CD4-positive, alpha-beta T cell treated with Interleukin-15 for 4 hours (primary cell): ENCODE data around the gene HCK.
A peak's percentile ranks its signal among the peaks of the same experiment; 100 is the strongest.

Source experiments
- DNase-seq: peaks from one replicate; pipeline ENCODE4 v3.0.0-alpha.2; 2020; ENCODE audit warnings: low spot score

Gene HCK

DNA sequence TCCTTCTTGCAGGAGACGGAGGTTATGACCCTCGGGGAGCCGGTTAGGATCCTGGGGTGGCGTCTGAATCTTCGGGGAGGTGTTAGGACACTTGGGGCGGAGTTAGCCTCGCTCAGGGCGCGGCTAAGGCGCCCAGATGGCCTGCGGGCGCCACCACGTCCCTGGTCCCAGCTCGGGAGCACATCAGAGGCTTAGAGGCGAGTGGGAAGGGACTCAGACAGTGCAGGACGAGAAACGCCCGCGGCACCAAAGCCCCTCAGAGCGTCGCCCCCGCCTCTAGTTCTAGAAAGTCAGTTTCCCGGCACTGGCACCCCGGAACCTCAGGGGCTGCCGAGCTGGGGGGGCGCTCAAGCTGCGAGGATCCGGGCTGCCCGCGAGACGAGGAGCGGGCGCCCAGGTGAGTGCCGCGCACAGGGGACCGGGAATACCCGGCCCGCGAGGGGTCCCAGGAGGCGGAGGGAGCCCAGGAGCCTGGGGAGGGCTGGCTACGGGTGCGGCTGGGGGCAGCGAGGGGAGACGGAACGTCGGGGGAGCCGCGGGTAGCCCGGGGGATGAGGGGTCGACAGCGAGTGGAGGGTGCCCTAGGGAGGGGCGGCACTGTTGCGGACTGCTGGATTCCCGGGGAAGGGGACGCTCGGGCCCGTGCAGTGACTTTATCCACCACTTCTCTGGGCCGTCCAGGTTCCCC is at the start of gene HCK:
TSS of gene HCK (plus strand) at position 153 of the 688 bp plus-strand sequence.
- no peak for DNase-seq

DNA sequence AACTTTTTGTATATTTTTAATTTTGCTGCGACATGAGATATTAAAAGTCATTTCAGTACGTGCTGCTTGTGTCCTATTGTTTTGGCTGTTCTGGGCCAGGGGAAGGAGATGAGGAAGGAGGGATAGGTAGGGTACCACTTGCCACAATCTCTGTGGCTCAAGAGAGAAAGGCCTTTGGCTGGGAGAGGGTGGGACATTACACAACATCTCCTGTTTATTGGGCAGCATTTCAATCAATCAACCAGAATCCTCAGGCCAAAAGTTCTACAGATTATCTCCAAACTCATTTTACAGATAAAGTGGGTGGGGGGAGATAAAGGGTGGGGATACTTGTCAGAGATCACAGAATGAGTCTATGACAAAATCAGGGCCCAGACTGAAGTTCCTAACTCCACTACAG is 48.7 kb upstream of the HCK start:
- no peak for DNase-seq

DNA sequence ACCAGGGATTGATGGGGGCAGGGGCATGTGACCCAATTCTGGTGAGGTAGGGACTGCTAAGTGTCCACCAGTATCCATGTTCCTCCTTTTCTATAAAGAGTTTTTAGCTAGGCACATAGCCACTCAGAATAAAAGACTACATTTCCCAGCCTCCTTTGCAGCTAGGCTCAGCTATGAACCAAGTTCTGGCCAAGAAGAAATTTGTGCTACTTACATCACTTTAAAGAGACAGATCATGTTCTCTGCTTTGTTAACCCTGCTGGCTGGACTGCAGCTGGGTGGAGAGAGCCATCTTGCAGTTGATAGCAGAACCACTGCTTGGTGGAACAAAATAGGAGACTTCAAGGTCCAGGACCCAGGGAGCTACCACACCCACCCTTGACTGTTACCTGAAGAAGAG is 47.1 kb upstream of the HCK start:
- no peak for DNase-seq

DNA sequence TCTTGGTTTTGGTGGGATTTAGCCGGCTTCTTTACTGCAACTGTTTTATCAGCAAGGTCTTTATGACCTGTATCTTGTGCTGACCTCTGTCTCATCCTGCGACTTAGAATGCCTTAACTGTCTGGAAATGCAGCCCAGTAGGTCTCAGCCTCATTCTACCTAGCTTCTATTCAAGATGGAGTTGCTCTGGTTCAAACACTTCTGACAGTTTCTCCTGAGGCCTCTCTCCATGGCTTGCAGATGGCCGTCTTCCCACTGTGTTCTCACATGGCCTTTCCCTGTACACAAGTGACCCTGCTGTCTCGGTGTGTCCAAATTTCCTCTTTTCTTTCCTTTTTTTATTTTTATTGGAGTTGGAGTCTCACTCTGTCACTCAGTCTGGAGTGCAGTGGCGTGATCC is 46.0 kb upstream of the HCK start:
- no peak for DNase-seq

DNA sequence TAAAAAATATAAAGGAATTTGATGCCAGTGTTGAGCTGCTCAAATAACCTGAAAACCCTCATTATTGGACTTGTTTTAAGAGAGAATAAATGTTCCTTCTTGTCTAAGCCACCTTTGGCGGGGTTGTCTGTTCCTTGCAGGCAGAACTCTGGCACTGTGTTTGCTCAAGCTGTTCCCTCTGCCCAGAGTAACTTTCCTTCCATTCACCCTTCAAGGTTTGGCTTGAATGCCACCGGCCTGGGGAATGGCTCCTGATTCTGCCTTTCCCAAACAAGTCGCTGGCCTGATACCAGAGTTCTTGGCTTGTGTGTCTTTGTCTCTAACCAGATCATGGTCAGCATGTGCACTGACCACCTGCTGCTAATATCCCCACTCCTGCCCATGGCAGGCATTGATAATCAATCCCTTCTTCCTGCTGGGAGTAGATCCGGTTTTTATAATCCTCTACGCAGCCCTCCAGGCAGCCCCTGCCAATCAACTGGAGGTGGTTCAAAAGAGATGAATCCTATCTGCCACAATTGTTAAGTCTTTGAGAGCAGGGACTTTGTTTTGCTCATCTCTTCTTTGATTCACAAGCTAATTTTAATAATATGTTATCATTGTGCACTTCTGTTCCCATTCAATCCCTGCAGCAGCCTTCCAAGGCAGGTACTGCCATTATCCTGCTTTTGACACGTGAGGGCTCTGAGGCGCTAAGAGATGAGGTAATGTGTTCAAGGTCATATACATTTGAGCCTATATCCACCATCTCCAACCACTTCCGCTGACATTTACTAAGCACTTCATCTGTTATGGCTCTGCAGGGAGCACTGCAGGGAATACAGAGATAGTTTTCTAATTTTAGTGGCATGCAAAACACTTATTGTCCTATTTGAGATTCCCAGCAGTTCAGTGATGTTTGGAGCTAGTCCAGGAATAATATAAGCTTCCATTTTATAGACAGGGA is 44.9 kb upstream of the HCK start:
- no peak for DNase-seq

DNA sequence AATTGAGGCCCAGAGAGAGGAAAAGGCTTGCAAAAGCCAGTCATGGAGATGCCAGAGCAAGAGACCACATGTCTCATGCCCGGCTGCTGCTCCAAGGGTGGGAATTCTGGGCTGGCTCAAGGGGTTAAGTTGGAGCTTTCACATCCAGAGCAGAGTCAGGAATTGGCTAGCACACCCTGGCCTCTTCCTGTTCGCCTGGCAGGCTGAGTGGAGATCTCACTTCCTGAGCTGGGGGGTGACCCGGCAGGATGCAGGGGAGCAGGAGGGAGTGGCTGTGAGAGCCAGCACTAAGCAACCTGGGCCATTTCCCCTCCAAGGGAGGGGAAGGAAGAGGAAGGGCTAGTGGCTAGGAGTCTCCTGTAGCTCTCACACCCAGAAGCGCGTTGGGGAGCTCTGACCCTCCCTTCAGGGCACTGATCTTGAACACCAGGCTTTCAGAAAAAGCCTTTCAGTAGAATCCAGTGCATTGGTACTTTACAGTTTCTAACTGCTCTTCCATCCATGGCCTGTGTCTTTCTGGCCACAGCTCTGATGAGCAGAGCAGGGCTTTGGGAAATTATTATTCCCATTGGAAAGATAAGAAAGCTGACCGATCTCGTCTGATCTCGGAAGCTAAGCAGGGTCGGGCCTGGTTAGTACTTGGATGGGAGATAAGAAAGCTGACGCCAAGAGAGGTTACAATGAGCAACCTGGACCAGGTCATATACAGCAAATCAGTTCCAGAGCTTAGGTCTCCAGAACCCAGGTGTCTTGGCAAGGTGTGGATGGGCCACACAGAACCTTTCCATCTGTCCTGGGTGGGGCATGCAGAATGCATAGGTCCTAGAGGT is 44.0 kb upstream of the HCK start:
- DNase-seq: no peak

DNA sequence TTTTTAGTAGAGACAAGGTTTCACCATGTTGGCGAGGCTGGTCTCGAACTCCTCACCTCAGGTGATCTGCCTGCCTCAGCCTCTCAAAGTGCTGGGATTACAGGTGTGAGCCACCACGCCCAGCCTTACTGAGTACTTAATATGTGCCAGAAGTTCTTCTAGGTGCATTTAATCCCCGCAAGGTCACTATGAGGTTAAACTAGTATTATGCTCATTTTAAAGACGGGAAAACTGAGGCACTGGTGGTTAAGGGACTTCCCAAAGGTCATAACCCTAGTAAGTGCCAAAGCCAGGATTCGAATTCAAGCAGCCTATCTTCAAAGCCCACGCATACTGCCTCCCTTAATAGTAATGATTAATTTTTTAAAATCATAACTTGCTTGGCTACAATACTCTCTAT is 42.5 kb upstream of the HCK start:
- DNase-seq: no peak

DNA sequence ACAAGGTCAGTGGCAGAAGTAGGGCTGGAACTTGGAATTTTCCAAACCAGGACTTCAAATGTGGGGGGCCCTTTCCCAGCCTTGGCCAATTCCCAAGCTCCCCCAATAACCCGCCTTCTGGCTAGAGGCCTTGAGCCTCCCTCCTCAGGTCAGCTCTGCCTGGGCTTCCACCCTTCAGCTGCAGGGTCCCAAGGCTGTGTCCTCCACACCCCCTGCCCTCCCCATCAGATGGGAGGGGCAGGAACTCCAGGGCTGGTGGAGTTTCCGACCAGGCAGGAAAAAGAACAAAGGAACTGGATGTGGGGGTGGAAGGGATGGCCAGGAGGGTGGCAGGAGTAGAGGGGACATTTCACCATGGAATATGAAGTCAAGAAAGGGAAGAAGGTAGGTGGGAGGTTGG is 41.9 kb upstream of the HCK start, which contains the start of gene CCM2L:
TSS of gene CCM2L (plus strand) at position 338 of the 400 bp plus-strand sequence. CDS start at position 355, 17 bp downstream.
- no peak for DNase-seq

DNA sequence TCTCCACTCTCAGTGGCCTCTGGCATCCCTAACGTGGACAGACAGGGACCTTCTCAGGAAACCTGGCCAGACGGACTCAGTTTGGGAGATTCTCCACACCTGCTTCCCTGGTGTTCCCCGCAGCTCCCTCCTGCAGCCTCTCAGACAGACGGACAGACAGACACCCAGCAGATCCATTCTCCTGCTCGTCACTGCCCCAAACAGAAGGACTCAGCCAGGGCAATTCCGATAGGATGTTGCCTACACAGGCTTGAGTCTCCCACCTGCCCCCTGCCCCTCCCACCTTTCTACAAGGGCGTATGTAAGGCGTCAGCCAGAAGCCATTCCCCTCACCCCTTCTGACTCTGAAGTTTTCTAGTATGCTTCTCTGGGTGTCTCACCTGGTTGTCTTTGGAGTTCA is 41.4 kb upstream of the HCK start:
- no peak for DNase-seq

DNA sequence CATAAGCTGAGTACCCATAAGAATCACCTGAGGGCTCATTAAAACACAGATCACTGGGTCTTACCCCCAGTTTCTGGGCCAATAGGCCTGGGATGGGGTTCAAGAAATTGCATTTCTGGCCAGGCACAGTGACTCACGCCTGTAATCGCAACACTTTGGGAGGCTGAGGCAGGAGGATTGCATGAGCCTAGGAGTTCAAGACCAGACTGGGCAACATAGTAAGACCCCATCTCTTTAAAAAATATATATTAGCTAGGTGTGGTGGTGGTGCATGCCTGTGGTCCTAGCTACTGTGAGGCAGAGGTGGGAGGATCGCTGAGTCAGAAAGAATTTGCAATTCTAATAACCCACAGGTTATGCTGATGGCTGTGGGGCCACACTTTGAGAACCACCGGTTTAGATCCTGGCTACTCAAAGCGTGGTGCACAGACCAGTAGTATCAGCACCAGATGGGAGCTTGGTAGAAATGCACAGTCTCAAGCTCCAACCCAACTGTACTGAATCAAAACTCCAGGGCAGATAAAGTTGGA is 39.8 kb upstream of the HCK start:
- DNase-seq: no peak

DNA sequence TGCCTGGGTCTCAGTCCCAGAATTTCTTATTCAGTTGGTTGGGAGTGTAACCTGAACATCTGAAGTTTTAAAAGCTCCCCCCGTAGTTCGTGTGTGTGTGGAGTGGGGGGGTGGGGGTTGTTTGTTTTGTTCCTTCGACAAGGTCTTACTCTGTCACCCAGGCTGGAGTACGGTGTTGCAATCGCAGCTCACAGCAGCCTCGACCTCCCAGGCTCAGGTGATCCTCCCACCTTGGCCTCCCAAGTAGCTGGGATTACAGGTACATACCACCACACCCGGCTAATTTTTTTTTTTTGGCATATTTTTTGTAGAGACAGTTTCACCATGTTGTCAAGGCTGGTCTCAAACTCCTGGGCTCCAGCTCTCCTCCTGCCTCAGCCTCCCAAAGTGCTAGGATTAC is 38.7 kb upstream of the HCK start:
- no peak for DNase-seq

DNA sequence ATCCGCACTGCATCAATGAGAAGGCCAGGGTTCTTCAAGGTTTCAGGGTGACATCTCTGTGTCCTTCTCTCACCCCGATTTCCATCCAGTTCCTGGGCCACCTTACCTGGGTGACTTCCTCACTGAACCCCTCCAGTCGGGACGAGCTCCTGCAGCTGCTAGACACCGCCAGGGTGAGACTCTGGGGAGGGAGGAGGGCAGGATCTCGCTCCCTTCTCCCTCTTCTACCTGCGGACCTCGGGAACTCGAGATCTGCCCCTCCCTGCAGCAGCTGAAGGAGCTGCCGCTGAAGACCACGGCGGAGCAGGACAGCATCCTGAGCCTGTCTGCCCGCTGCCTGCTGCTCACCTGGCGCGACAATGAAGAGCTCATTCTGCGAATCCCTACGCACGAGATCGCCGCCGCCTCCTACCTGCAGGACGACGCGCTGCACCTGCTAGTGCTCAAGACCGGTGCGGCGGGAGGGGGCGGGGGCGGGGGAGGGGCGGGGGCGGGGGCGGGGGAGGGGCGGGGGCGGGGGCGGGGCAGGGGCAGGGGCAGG is 34.3 kb upstream of the HCK start:
- DNase-seq: peak; percentile 34

DNA sequence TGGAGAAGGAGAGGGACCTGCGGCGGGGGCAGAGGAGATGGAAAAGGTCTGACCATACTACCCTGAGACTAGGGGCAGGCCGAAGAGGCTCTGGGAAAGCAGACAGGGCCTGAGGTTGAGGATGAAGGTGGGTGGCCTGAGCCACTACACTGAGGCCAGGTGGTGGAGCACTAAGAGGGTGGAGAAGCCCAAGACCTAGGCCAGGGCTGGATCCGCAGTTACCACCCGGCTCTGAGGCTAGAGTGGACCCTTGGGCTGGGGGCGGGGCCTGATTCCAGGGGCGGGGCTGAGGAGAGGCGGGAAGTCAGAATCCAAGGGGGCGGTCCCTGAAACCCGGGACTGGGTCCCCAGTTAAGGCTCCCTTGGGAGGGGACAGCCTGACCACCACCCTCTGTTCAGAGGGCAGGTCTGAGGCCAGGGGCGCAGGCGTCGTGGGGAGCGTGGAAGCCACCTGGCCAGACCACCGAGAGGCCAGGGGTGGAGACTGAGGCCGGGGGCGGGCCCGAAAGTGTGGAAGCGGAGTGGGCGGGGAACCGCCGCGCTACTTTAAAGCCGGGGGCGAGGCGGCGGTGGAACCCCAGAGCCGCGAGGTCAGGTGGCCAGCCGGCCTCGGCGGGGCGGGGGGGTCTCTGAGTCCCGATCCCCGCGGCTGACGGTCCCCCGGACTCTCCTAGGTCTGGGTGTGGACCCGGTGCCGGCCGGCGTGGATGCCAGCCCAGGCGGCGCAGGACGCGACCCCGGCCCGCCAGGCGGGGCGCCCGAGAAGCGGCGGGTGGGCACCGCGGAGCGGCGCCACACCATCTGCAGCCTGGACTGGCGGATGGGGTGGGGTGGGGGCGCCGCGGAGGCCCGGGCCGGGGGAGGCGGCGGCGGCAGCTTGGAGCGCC is 33.5 kb upstream of the HCK start:
- peak; percentile 16 for DNase-seq

DNA sequence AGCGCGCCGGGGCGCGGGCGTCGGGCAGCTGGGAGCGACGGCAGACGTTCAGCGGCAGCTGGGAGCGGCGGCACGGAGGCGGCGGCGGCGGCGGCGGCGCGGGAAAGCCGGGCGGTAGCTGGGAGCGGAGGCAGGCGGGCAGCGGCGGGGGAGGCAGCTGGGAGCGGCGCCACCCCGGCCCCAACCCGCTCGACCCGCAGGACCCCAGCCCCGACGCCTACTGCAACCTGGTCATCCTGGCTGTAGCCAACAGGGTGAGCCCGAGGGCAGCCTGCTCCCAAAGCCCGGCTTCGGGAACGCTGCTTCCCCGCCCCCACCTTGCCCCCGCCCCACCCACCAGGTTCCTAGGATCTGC is 32.9 kb upstream of the HCK start:
- DNase-seq: no peak

DNA sequence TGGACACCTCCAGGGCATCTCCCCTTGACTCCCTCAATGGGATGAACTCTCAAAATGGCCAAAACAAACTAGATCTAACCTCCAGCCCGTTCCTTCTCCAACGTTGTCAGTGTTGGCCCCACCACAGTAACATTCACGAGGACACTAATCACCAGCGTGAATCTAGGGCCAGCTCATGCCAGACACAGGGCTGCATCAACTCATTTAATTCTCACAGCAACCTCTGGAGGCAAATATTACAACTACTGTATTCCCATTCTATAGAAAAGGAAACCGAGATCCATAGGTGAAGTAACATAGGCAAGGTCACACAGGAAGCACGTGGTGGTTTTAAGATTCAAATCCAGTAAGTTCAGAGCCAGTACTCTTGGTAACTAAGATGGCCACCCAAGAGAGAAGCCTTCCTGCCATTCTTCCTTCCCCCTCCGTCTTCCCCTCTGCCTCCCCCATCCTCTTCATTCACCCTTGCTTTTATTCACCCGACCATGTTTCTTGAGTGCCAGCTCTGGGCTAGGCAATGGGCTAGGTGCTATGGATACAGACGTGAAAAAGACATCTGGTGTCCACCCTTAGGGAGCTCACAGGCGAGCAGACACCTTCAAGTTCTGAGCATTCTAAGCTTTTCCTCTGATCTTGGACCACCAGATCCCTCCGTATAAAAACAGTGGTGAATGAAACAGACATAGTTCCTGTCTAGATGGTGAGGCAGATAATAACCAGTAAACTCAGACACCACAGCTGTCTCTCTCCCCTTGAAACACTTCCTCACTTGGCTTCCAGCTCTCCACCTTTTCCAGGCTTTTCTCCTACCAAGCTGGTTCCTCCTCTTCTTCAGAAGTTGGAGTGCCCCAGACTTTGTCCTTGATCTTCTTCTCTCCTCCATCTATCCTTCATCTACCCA is 32.2 kb upstream of the HCK start:
- no peak for DNase-seq

DNA sequence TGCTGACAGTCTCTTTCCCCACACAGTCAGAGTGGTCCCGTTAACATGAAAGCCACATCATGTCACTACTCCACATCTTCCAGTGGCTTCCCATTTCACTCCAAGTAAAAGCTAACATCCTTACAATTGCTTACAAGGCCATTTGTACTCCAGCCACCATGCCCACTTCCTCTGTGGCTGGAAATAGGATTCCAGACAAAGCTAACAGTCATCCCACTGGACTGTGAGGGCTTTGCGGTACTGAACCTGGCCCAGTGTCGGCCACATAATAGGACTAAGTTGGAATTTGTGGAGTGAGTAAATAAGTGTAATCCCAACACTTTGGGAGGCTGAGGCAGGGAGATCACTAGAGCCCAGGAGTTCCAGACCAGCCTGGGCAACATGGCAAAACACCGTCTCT is 31.0 kb upstream of the HCK start:
- no peak for DNase-seq

DNA sequence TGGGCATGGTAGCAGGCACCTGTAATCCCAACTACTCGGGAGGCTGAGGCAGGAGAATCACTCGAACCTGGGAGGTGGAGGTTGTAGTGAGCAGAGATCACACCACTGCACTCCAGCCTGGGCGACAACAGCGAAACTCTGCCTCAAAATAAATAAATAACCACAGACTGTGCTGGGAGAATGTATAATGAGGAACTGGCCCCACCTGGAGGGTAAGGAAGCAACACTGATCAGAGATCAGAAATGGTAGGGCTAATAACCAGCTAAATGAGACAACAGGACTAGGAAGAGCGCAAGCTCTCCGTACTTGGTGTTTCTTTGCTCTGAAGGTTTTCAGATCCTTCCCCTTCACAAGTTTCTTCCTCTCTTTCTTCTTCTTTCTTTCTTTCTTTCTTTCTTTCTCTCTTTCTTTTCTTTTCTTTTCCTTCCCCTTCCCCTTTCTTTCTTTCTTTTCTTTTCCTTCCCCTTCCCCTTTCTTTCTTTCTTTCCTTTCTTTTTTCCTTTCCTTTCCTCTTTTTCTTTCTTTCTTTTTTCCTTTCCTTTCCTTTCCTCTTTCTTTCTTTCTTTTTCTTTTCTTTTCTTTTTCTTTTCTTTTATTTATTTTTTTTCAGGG is 27.3 kb upstream of the HCK start:
- no peak for DNase-seq

DNA sequence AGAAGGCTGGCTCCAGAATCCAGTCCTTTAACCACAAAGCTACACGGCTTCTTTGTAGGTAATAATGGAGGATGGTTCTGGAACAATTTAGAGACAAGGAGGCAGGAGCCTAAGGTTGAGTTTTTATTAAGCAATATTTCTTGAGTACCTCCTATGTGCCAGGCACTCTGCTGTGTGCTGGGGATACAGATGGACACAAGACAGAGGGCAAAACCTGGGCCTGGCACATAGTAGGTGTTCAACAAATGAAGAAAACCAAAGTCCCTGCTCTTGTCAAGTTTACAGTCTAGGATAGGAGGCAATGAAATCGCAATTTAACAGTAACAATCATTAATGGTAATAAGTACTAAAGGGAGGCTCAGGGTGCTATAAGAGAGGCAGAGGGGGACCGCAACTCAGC is 24.4 kb upstream of the HCK start:
- DNase-seq: no peak

DNA sequence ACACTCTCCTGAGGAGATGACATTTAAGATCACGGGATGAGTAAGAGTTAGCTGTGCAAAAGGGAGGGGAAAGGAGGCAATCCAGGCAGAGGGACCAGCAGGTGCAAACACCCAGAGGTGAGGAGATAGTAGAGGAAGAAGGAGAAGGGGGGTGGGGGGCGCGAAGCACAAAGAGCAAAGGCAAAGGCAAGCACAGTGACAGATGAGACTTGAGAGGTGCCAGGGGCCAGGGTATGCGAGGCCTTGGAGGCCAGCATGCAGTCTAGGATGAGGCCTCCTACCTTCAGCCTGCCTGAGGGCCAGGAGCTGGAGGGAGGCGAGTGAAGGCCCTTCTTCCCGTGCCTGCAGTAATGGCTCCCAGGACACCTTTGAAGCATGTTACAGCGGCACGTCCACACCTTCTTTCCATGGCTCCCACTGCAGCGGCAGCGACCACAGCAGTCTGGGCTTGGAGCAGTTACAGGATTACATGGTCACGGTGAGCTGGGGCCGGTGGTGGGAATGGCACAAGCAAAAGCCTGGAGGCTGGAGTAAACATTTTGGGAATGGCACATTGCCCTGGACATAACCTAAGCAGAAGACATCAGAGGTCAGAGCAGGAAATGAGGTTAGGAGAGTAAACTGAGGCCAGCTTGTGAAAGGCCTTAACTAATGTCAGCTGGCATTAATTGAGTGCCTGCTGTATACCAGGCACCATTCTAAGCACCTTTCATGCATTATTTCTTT is 23.2 kb upstream of the HCK start:
- DNase-seq: no peak
